Measurements from ENCODE around the gene ABCC1.
"Not testable (repeated sequence)": the region's sequence is repeated elsewhere in the genome, so short reads cannot be mapped to it uniquely, and the experiment has no call there.

DNA sequence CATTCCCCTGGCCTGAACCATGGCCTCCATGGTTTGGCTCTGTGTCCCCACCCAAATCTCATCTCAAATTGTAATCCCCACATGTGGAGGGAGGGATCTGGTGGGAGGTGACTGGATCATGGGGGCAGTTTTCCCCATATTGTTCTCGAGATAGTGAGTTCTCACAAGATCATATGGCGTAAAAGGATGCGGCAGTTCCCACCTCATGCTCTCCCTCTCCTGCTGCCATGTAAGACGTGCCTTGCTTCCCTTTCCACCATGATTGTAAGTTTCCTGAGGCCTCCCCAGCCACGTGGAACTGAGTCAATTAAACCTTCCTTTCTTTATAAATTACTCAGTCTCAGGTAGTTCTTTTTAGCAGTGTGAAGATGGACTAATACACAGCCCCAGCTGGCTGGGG, 212.4 kb downstream of the ABCC1 start:
- TF ChIP-seq, protein P1, sequence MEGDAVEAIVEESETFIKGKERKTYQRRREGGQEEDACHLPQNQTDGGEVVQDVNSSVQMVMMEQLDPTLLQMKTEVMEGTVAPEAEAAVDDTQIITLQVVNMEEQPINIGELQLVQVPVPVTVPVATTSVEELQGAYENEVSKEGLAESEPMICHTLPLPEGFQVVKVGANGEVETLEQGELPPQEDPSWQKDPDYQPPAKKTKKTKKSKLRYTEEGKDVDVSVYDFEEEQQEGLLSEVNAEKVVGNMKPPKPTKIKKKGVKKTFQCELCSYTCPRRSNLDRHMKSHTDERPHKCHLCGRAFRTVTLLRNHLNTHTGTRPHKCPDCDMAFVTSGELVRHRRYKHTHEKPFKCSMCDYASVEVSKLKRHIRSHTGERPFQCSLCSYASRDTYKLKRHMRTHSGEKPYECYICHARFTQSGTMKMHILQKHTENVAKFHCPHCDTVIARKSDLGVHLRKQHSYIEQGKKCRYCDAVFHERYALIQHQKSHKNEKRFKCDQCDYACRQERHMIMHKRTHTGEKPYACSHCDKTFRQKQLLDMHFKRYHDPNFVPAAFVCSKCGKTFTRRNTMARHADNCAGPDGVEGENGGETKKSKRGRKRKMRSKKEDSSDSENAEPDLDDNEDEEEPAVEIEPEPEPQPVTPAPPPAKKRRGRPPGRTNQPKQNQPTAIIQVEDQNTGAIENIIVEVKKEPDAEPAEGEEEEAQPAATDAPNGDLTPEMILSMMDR (IDR thresholded peaks at IDR 0.05; ENCODE audit: low read depth, low read length), result not testable (repeated sequence)
- not testable (repeated sequence) for TF ChIP-seq EZH2phosphoT487 (IDR thresholded peaks at IDR 0.05; ENCODE audit: low read depth)
